GM10266 (cell line): Measurements from ENCODE around the gene MUC4.
"Not testable (repeated sequence)": the region's sequence is repeated elsewhere in the genome, so short reads cannot be mapped to it uniquely, and the experiment has no call there.

Experiments
- DNase-seq: peaks from one replicate; pipeline ENCODE4 v3.0.0; 2012; ENCODE audit errors: extremely low spot score
- CTCF ChIP-seq: IDR thresholded peaks from 2 replicates; pipeline ENCODE4 v1.5.1; 2012; ENCODE audit warnings: mild to moderate bottlenecking, low read depth; ENCODE audit not compliant: control insufficient read depth, insufficient read depth; ENCODE audit errors: missing control alignments

Gene MUC4

GRCh38 chr3:195808741-195809290, 2.9 kb downstream of the MUC4 start:
- no peak for DNase-seq
- TF ChIP-seq CTCF, result no peak

- DNase-seq, result no peak
- no peak for TF ChIP-seq CTCF
Measured at GRCh38 chr3:195807681-195808121, 4.0 kb downstream of the MUC4 start.

- DNase-seq, result no peak
- TF ChIP-seq CTCF, result no peak
Measured at GRCh38 chr3:195806916-195807231, 4.9 kb downstream of the MUC4 start.

GRCh38 chr3:195806211-195806915, 5.4 kb downstream of the MUC4 start:
- no peak for DNase-seq

GRCh38 chr3:195805588-195805987, 6.1 kb downstream of the MUC4 start:
- not testable (repeated sequence) for DNase-seq

More at GRCh38 chr3:195806211-195806915, 5.4 kb downstream of the MUC4 start:
- no peak for TF ChIP-seq CTCF

- no peak for DNase-seq
Measured at GRCh38 chr3:195805181-195805580, 6.5 kb downstream of the MUC4 start.

GRCh38 chr3:195803289-195803908, 8.3 kb downstream of the MUC4 start:
- no peak for TF ChIP-seq CTCF
- DNase-seq, result no peak

More at GRCh38 chr3:195805181-195805580, 6.5 kb downstream of the MUC4 start:
- TF ChIP-seq CTCF, result no peak

GRCh38 chr3:195802795-195803194, 8.9 kb downstream of the MUC4 start:
- TF ChIP-seq CTCF, result no peak
- no peak for DNase-seq
